BE2C (cell line): ENCODE measurements around the gene TSPYL6.

Experiments
- DNase-seq: peaks from one replicate; pipeline ENCODE4 v3.0.0-alpha.2; 2020
- H3K27me3 ChIP-seq: fragments of 250-450 bp; sonication (Bioruptor Pico); 2 replicates; pipeline ENCODE4 v1.5.1; 2020; ENCODE audit warnings: mild to moderate bottlenecking
- H3K36me3 ChIP-seq: fragments of 250-450 bp; sonication (Bioruptor Pico); 2 replicates; pipeline ENCODE4 v1.5.1; 2020; ENCODE audit warnings: mild to moderate bottlenecking
- H3K4me1 ChIP-seq: fragments of 250-450 bp; sonication (Bioruptor Pico); 2 replicates; pipeline ENCODE4 v1.5.1; 2020
- H3K4me3 ChIP-seq: 2 replicates; pipeline ENCODE4 v1.5.1; 2011; ENCODE audit warnings: low read depth, low read length
- H3K9me3 ChIP-seq: fragments of 250-450 bp; sonication (Bioruptor Pico); 2 replicates; pipeline ENCODE4 v1.5.1; 2020
- TF ChIP-seq, protein P1 (sequence below): IDR thresholded peaks from 2 replicates; pipeline ENCODE4 v1.5.1; 2012; ENCODE audit warnings: mild to moderate bottlenecking, low read depth, low read length

TSPYL6 gene

DNA sequence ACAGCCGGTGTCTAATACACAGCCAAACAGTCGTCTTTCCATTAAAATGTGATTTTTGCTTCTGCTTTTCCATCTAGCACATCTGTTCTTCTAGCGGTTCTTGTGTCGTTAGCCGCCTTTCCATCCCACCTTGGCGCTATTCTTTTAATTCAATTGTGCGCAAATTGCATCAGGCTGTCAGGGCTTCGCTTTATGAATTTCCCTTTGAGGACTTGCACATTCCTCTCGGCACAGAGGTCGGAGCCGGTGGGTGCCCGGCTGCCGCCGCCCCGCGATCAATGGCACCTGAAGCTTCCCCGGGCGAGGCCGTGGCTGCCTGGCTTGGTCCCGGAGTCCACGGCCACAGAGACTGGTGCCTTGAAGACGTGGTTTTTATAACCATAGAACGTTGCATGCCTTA lies 33.9 kb upstream of the TSPYL6 start:
- Histone ChIP-seq H3K27me3 (no peaks in the 10 kb centered on the region), H3K9me3 (no peaks in the 10 kb centered on the region), H3K4me1 (no peaks in the 10 kb centered on the region), H3K36me3 (no peaks in the 10 kb centered on the region), H3K4me3 (no peak overlapping the region)
- TF ChIP-seq, protein P1, sequence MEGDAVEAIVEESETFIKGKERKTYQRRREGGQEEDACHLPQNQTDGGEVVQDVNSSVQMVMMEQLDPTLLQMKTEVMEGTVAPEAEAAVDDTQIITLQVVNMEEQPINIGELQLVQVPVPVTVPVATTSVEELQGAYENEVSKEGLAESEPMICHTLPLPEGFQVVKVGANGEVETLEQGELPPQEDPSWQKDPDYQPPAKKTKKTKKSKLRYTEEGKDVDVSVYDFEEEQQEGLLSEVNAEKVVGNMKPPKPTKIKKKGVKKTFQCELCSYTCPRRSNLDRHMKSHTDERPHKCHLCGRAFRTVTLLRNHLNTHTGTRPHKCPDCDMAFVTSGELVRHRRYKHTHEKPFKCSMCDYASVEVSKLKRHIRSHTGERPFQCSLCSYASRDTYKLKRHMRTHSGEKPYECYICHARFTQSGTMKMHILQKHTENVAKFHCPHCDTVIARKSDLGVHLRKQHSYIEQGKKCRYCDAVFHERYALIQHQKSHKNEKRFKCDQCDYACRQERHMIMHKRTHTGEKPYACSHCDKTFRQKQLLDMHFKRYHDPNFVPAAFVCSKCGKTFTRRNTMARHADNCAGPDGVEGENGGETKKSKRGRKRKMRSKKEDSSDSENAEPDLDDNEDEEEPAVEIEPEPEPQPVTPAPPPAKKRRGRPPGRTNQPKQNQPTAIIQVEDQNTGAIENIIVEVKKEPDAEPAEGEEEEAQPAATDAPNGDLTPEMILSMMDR = no peak
- no peak for DNase-seq

DNA sequence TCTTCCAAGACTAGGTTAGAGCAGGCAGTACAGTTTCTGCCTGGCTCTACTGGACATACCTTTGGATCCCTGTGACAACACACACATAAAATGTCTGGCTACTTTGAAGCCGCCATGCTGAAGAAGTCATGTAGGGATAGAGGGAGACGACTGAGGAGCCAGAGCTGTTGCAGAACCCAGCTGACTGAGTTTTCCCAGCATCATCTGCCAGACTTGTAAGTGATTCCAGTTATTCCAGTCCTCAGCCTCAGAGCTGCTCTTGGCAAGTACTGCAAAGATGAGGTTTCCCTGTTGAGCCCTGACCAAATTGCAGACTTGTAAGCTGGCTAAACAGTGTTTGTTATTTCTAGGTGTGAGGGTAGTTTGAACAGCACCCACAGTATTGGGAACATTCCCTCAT lies 31.5 kb upstream of the TSPYL6 start:
- no peak for DNase-seq
- Histone ChIP-seq H3K36me3 (no peaks in the 10 kb centered on the region), H3K4me1 (no peaks in the 10 kb centered on the region), H3K9me3 (no peaks in the 10 kb centered on the region), H3K27me3 (no peaks in the 10 kb centered on the region), H3K4me3 (no peak overlapping the region)
- TF ChIP-seq, protein P1 = no peak

DNA sequence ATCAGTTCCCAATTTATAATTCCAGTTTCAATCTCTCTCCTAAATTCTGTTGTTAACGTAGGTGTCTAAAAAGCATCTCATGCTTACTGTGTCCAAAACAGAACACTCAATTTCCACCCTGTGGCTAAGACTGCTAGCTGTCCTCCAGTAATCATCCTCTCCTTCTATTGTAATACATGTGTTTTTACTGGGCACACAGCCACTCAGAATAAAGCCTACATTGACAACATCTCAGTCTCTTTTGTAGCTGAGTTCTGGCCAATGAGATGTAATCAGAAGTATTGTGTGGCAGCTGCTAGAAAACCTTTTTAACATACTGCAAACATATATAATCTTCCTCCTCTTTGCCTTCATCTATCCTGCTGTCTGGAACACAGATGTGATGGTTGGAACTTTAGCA lies 29.4 kb upstream of the TSPYL6 start:
- Histone ChIP-seq H3K9me3 (no peaks in the 10 kb centered on the region), H3K27me3 (no peaks in the 10 kb centered on the region), H3K4me3 (no peak overlapping the region), H3K36me3 (no peaks in the 10 kb centered on the region), H3K4me1 (no peaks in the 10 kb centered on the region)
- no peak for DNase-seq
- TF ChIP-seq, protein P1 = no peak

DNA sequence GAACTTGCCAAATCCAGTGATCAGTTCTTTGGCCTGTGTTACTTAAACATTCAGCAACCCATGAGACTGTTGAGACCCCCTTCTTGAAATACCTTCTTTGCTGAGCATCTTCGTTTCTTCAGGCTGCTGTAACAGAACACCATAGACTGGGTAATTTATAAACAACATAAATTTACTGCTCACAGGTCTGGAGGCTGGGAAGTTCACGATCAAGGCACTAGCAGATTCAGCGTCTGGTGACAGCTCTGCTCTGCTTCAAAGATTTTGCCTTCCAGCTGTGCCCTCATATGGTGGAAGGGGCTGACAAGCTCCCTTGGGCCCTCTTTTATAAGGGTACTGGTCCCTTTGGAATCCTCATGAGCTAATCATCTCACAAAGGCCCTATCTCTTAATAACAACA lies 28.8 kb upstream of the TSPYL6 start:
- TF ChIP-seq, protein P1 = no peak
- Histone ChIP-seq H3K4me1 (no peaks in the 10 kb centered on the region), H3K4me3 (no peak overlapping the region), H3K9me3 (no peaks in the 10 kb centered on the region), H3K36me3 (no peaks in the 10 kb centered on the region), H3K27me3 (no peaks in the 10 kb centered on the region)
- DNase-seq = no peak

DNA sequence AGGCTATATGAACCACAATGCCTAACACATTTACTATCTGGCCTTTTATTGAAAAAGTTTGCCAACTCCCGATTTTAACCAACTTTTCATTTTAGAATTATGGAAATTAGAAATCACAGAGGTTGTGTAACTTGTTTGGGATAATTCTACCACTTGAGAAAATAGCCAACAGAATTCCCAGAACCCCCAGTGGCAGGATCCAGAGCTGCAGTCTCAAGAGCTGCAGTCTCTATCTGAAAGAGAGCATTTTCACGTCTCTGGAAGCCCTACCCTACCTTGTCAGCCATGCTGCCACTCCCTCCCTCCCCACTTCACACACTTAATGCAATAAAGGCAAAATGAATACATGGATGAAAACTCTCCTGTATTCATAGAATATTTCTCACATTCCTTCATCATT lies 23.4 kb upstream of the TSPYL6 start:
- no peak for DNase-seq
- TF ChIP-seq, protein P1 = peak; percentile 27
- no peaks in the 10 kb centered on the region for H3K4me1 ChIP-seq

DNA sequence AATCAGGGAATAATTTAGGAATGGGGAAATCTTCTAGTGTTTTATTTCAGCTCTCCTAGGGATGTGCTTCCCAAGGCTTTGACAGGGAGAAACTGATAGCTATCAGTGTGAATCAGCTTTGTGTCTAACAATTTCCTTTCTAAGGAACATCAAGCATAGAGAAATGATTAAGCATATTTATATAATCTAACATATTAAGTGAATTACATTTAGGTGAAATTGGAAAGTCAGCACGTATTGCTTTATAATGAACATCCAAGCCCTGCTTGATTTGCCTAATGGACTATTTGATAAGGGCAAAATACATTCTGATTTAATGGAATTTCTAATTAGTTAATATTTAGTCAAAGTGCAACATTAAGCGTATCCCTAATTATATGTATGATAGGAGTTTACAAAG lies 19.5 kb upstream of the TSPYL6 start:
- no peak for DNase-seq
- H3K4me3 ChIP-seq = no peak overlapping the region
- no peaks in the 10 kb centered on the region for H3K36me3 ChIP-seq
- no peaks in the 10 kb centered on the region for H3K4me1 ChIP-seq
- H3K9me3 ChIP-seq = no peaks in the 10 kb centered on the region
- TF ChIP-seq, protein P1 = no peak
- H3K27me3 ChIP-seq = no peaks in the 10 kb centered on the region

More for the DNA sequence above, 23.4 kb upstream of the TSPYL6 start:
- no peak overlapping the region for H3K4me3 ChIP-seq
- H3K27me3 ChIP-seq = no peaks in the 10 kb centered on the region
- no peaks in the 10 kb centered on the region for H3K36me3 ChIP-seq
- no peaks in the 10 kb centered on the region for H3K9me3 ChIP-seq
